SK-N-SH (cell line): ENCODE data around the gene POLD3. TPM values are rescaled to one million over a fixed set of nuclear protein-coding genes. Genes with fewer than 3 reads are reported as not detected.

Experiments used
- CTCF ChIA-PET: fragments of 300-600, 350-600 bp; formaldehyde crosslinking; extraction: SDS; loops from one replicate; lab custom pipeline; 2021; lab: Yijun Ruan, JAX
- POLR2A ChIA-PET: fragments of 350-600 bp; sonication (Branson Sonifier 250); formaldehyde crosslinking; extraction: SDS; loops from one replicate; lab custom pipeline; 2020; ENCODE audit warnings: antibody characterized with exemption, inconsistent platforms; lab: Yijun Ruan, JAX
- DNase-seq: peaks from one replicate; pipeline ENCODE4 v3.0.0; 2012
- H2AFZ ChIP-seq: fragments of 200-600 bp; sonication (generic); 2 replicates; pipeline ENCODE4 v1.8.1; 2016; ENCODE audit warnings: antibody characterized with exemption, mild to moderate bottlenecking, low read depth
- H3F3A ChIP-seq: fragments of 200-600 bp; sonication (generic); replicated peaks from 2 replicates; pipeline ENCODE3; 2016; ENCODE audit warnings: antibody characterized with exemption, mild to moderate bottlenecking; ENCODE audit not compliant: insufficient read depth
- H3K27ac ChIP-seq, 2 experiments: fragments of 200-500 bp in 1 of 2; fragments of 200-600 bp in 1 of 2; sonication (Bioruptor generic) in 1 of 2; sonication (generic), shearing (Covaris generic) in 1 of 2; 2 replicates each; pipeline versions ENCODE4 v1.5.1 to v1.6.1; 2014 to 2016; ENCODE audit warnings: low read depth in 2 of 2, inconsistent platforms in 1 of 2, low read length in 1 of 2, mild to moderate bottlenecking in 1 of 2, mixed read lengths in 1 of 2
- H3K27me3 ChIP-seq: fragments of 200-600 bp; sonication (generic), shearing (Covaris generic); 2 replicates; pipeline ENCODE4 v1.6.1; 2016; ENCODE audit warnings: mixed run types; ENCODE audit not compliant: insufficient read depth
- H3K36me3 ChIP-seq, 2 experiments: fragments of 200-500 bp in 1 of 2; fragments of 200-600 bp in 1 of 2; sonication (Bioruptor generic) in 1 of 2; sonication (generic) in 1 of 2; replicated peaks in 1 of 2; 2 replicates each; pipeline versions ENCODE3 to v1.5.1; 2014 to 2016; ENCODE audit warnings: low read length in 1 of 2, mild to moderate bottlenecking in 1 of 2; ENCODE audit not compliant: insufficient read depth in 2 of 2, control insufficient read depth in 1 of 2
- H3K4me1 ChIP-seq, 2 experiments: fragments of 200-500 bp in 1 of 2; fragments of 200-600 bp in 1 of 2; sonication (Bioruptor generic) in 1 of 2; sonication (generic), shearing (Covaris generic) in 1 of 2; 2 replicates each; pipeline versions ENCODE4 v1.5.1 to v1.6.1; 2014 to 2016; ENCODE audit warnings: low read depth in 1 of 2, low read length in 1 of 2, mixed run types in 1 of 2; ENCODE audit not compliant: insufficient read depth in 2 of 2, control insufficient read depth in 1 of 2
- H3K4me2 ChIP-seq: fragments of 200-600 bp; sonication (generic), shearing (Covaris generic); 2 replicates; pipeline ENCODE4 v1.6.1; 2017; ENCODE audit warnings: mixed run types
- H3K4me3 ChIP-seq, 2 experiments: fragments of 200-500 bp in 1 of 2; fragments of 200-600 bp in 1 of 2; sonication (Bioruptor generic) in 1 of 2; sonication (generic), shearing (Covaris generic) in 1 of 2; 2 replicates each; pipeline versions ENCODE4 v1.5.1 to v1.8.1; 2014 to 2016; ENCODE audit warnings: low read depth in 2 of 2, inconsistent platforms in 1 of 2, low read length in 1 of 2, mild to moderate bottlenecking in 1 of 2, mixed read lengths in 1 of 2, moderate library complexity in 1 of 2
- H3K79me2 ChIP-seq: fragments of 200-600 bp; sonication (generic); 2 replicates; pipeline ENCODE4 v1.8.1; 2017; ENCODE audit warnings: mild to moderate bottlenecking; ENCODE audit not compliant: insufficient read depth
- H3K9ac ChIP-seq: fragments of 200-600 bp; sonication (generic); 2 replicates; pipeline ENCODE4 v1.6.1; 2017; ENCODE audit warnings: mixed run types
- H3K9me2 ChIP-seq: fragments of 200-600 bp; sonication (generic); 2 replicates; pipeline ENCODE4 v1.6.1; 2017; ENCODE audit warnings: mixed run types
- H3K9me3 ChIP-seq: fragments of 200-600 bp; sonication (generic); 2 replicates; pipeline ENCODE4 v1.6.1; 2017; ENCODE audit warnings: mixed run types, mild to moderate bottlenecking, moderate library complexity
- H4K20me1 ChIP-seq: fragments of 200-600 bp; sonication (generic); 2 replicates; pipeline ENCODE4 v1.6.1; 2017; ENCODE audit warnings: mild to moderate bottlenecking, mixed run types; ENCODE audit not compliant: insufficient read depth
- CHD2 ChIP-seq: fragments of 150-350 bp; IDR thresholded peaks from 2 replicates; pipeline ENCODE4 v1.6.1; 2018; ENCODE audit warnings: low read length; ENCODE audit not compliant: partially characterized antibody
- EP300 ChIP-seq, 2 experiments: IDR thresholded peaks; 2 replicates each; pipeline versions ENCODE4 v1.4.0 to v1.6.1; 2012; ENCODE audit warnings: borderline replicate concordance in 1 of 2, low read depth in 1 of 2, low read length in 1 of 2
- FOXJ3 ChIP-seq: sonication (generic); formaldehyde crosslinking; IDR thresholded peaks from 2 replicates; pipeline ENCODE4 v1.5.1; 2020; ENCODE audit warnings: mild to moderate bottlenecking, missing genetic modification reagents
- FOXM1 ChIP-seq: IDR thresholded peaks from 2 replicates; pipeline ENCODE4 v1.4.0; 2012; ENCODE audit warnings: low read depth, mild to moderate bottlenecking
- IRF3 ChIP-seq: fragments of 150-350 bp; IDR thresholded peaks from 2 replicates; pipeline ENCODE4 v1.6.1; 2016; ENCODE audit warnings: mild to moderate bottlenecking, low read depth, low read length
- MEF2A ChIP-seq: IDR thresholded peaks from 2 replicates; pipeline ENCODE4 v1.4.0; 2012; ENCODE audit warnings: low read depth, borderline replicate concordance
- NFIC ChIP-seq: IDR thresholded peaks from 2 replicates; pipeline ENCODE4 v1.4.0; 2012; ENCODE audit warnings: borderline replicate concordance
- POLR2AphosphoS5 ChIP-seq: IDR thresholded peaks from 2 replicates; pipeline ENCODE4 v1.6.1; 2012; ENCODE audit warnings: low read depth, low read length
- RCOR1 ChIP-seq: fragments of 150-350 bp; IDR thresholded peaks from 2 replicates; pipeline ENCODE4 v1.6.1; 2017; ENCODE audit warnings: antibody characterized with exemption, low read length
- RFX5 ChIP-seq: IDR thresholded peaks from 2 replicates; pipeline ENCODE4 v1.6.1; 2012; ENCODE audit warnings: mild to moderate bottlenecking, improper control_type of control experiment, low read length
- RXRA ChIP-seq: IDR thresholded peaks from 2 replicates; pipeline ENCODE4 v1.4.0; 2012; ENCODE audit warnings: low read depth, mild to moderate bottlenecking, borderline replicate concordance
- SIN3A ChIP-seq: IDR thresholded peaks from 2 replicates; pipeline ENCODE4 v1.6.1; 2012; ENCODE audit warnings: low read depth, mild to moderate bottlenecking, low read length, moderate library complexity, borderline replicate concordance
- TAF1 ChIP-seq: IDR thresholded peaks from 2 replicates; pipeline ENCODE4 v1.6.1; 2012; ENCODE audit warnings: low read depth, mild to moderate bottlenecking, low read length, moderate library complexity, borderline replicate concordance
- TCF12 ChIP-seq: IDR thresholded peaks from 2 replicates; pipeline ENCODE4 v1.4.0; 2012
- WGBS: methylation state at CpG from one replicate; pipeline ENCODE4 v1.1.6; 2017; ENCODE audit warnings: low lambda C conversion rate; 5-methylcytosine and 5-hydroxymethylcytosine counted together
- polyA plus RNA-seq, 3 experiments: library from polyadenylated mRNA; depleted of rRNA; stranded (reverse); fragments of >200 nt; gene quantifications; 2 replicates each; pipeline ENCODE4 v1.2.3, GENCODE V29; 2012
- TF ChIP-seq, protein P1 (sequence below): IDR thresholded peaks from 2 replicates; pipeline ENCODE4 v1.4.0; 2012; ENCODE audit warnings: low read depth, borderline replicate concordance
- TF ChIP-seq, protein P2 (sequence below): IDR thresholded peaks from 2 replicates; pipeline ENCODE4 v1.4.0; 2012; ENCODE audit warnings: low read depth
- TF ChIP-seq, protein P3 (sequence below): fragments of 200-600 bp; sonication (generic); IDR thresholded peaks from 2 replicates; pipeline ENCODE4 v1.6.1; 2017; ENCODE audit warnings: antibody characterized with exemption, mild to moderate bottlenecking, moderate library complexity

The POLD3 gene
- polyA plus RNA-seq, 1 of the 3 experiments (the other 2 are of a cell fraction) = 7.9 TPM

DNA sequence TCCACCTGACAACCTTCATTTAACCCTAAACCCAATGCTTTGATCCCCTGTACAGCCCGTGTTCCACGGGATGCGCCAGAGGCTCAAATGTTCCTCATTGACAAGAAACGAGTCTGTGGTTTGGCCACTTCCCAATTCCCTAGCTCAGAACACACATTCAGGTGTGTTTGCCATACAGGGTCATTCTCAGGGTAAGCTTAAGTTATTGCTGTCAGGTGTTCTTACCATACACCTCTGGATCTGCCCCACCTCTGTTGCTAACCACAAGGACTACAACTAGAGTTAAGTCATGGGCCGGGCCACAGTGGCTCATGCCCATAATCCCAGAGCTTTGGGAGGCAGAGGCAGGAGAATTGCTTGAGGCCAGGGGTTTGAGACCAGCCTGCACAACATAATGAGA lies 45.6 kb upstream of the POLD3 start:
- Histone ChIP-seq H3K4me3 (no peak overlapping the region), H4K20me1 (no peaks in the 10 kb centered on the region), H3K9me2 (no peaks in the 10 kb centered on the region), H3K36me3 (no peaks in the 10 kb centered on the region), H3K9me3 (no peaks in the 10 kb centered on the region), H3K9ac (no peak overlapping the region), H3K27me3 (peaks cover 8% of the 10 kb centered on the region; the same call in 1 of the 2 replicates), H3K79me2 (no peaks in the 10 kb centered on the region), H3K27ac (no peak overlapping the region), H3F3A (no peaks in the 10 kb centered on the region), H2AFZ (no peak overlapping the region), H3K4me2 (no peak overlapping the region), H3K4me1 (no peaks in the 10 kb centered on the region)
- TF ChIP-seq TCF12 (no peak), MEF2A (no peak), EP300 (IDR thresholded peaks at IDR 0.05; ENCODE audit: borderline replicate concordance in 1 of 2, low read depth in 1 of 2, low read length in 1 of 2) (no peak), FOXJ3 (CRISPR knock-in tag) (no peak), POLR2AphosphoS5 (no peak), CHD2 (no peak), SIN3A (no peak), FOXM1 (no peak), RCOR1 (no peak), NFIC (no peak), TAF1 (no peak), RFX5 (no peak), IRF3 (no peak), RXRA (no peak)
- TF ChIP-seq, protein P1, sequence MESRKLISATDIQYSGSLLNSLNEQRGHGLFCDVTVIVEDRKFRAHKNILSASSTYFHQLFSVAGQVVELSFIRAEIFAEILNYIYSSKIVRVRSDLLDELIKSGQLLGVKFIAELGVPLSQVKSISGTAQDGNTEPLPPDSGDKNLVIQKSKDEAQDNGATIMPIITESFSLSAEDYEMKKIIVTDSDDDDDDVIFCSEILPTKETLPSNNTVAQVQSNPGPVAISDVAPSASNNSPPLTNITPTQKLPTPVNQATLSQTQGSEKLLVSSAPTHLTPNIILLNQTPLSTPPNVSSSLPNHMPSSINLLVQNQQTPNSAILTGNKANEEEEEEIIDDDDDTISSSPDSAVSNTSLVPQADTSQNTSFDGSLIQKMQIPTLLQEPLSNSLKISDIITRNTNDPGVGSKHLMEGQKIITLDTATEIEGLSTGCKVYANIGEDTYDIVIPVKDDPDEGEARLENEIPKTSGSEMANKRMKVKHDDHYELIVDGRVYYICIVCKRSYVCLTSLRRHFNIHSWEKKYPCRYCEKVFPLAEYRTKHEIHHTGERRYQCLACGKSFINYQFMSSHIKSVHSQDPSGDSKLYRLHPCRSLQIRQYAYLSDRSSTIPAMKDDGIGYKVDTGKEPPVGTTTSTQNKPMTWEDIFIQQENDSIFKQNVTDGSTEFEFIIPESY = no peak
- TF ChIP-seq, protein P2, sequence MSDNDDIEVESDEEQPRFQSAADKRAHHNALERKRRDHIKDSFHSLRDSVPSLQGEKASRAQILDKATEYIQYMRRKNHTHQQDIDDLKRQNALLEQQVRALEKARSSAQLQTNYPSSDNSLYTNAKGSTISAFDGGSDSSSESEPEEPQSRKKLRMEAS = no peak
- TF ChIP-seq, protein P3, sequence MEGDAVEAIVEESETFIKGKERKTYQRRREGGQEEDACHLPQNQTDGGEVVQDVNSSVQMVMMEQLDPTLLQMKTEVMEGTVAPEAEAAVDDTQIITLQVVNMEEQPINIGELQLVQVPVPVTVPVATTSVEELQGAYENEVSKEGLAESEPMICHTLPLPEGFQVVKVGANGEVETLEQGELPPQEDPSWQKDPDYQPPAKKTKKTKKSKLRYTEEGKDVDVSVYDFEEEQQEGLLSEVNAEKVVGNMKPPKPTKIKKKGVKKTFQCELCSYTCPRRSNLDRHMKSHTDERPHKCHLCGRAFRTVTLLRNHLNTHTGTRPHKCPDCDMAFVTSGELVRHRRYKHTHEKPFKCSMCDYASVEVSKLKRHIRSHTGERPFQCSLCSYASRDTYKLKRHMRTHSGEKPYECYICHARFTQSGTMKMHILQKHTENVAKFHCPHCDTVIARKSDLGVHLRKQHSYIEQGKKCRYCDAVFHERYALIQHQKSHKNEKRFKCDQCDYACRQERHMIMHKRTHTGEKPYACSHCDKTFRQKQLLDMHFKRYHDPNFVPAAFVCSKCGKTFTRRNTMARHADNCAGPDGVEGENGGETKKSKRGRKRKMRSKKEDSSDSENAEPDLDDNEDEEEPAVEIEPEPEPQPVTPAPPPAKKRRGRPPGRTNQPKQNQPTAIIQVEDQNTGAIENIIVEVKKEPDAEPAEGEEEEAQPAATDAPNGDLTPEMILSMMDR = no peak
- CTCF ChIA-PET = no interaction called here
- POLR2A ChIA-PET = interaction anchor here (0.8 kb wide), 1 partner anchor 54 kb away, joined by 3 read pairs; no protein-coding TSS in a partner anchor
- DNase-seq = no peak
- 77% methylated on average over 5 of the region's 5 CpGs for WGBS
